ENCODE data around the gene ZFP36L2. TPM values are rescaled to one million over a fixed set of nuclear protein-coding genes. Genes with fewer than 3 reads are reported as not detected.

Gene ZFP36L2
- total and polyA plus RNA-seq, 9 of the 15 experiments (the other 6 are each of a cell fraction or from before 2014, with no cell fraction given): 4.1 to 60.6 (median 20.3) TPM

DNA sequence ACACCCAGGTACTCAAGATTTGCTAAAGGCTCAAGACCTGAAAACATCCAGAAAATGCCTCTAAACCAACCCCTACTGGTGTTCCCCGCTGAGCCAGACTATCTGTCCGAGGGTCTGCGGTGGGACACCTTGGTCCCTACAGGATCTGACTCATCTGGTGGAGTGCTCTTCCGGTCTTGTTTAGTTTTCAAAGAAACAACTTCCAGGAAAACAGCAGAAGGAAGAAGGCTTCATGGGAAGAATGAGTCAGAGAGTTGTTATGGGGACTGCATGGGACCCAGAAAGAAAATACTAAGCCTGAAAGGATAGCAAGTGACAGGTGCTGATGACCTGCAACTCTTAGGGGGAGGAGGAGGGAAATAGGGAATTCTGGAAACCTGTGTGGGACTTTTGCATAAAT, 41.3 kb downstream of the ZFP36L2 start (continued):
- TF ChIP-seq, protein P1, sequence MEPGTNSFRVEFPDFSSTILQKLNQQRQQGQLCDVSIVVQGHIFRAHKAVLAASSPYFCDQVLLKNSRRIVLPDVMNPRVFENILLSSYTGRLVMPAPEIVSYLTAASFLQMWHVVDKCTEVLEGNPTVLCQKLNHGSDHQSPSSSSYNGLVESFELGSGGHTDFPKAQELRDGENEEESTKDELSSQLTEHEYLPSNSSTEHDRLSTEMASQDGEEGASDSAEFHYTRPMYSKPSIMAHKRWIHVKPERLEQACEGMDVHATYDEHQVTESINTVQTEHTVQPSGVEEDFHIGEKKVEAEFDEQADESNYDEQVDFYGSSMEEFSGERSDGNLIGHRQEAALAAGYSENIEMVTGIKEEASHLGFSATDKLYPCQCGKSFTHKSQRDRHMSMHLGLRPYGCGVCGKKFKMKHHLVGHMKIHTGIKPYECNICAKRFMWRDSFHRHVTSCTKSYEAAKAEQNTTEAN (CRISPR knock-in tag; IDR thresholded peaks at IDR 0.05): no peak
- TF ChIP-seq RBM39 (optimal IDR thresholded peaks at IDR 0.05; ENCODE audit: low read depth, low read length) (no peak), ZNF224 (CRISPR knock-in tag; IDR thresholded peaks at IDR 0.05) (no peak), PHF21A (IDR thresholded peaks at IDR 0.05; ENCODE audit: borderline replicate concordance, low read depth) (no peak), ZBTB7A (IDR thresholded peaks at IDR 0.05; ENCODE audit: borderline replicate concordance, control insufficient read depth, low read depth, low read length) (peak; percentile 95), MIER1 (IDR thresholded peaks at IDR 0.05; ENCODE audit: low read depth) (no peak), RB1 (IDR thresholded peaks at IDR 0.05; ENCODE audit: low read depth) (no peak), SPI1 (IDR thresholded peaks at IDR 0.05; ENCODE audit: borderline replicate concordance, low read depth, low read length) (no peak), NFE2L1 (tag; IDR thresholded peaks at IDR 0.05; ENCODE audit: borderline replicate concordance, low read depth) (no peak), ZFP1 (CRISPR knock-in tag; IDR thresholded peaks at IDR 0.05) (no peak)
- TF ChIP-seq, protein P2, sequence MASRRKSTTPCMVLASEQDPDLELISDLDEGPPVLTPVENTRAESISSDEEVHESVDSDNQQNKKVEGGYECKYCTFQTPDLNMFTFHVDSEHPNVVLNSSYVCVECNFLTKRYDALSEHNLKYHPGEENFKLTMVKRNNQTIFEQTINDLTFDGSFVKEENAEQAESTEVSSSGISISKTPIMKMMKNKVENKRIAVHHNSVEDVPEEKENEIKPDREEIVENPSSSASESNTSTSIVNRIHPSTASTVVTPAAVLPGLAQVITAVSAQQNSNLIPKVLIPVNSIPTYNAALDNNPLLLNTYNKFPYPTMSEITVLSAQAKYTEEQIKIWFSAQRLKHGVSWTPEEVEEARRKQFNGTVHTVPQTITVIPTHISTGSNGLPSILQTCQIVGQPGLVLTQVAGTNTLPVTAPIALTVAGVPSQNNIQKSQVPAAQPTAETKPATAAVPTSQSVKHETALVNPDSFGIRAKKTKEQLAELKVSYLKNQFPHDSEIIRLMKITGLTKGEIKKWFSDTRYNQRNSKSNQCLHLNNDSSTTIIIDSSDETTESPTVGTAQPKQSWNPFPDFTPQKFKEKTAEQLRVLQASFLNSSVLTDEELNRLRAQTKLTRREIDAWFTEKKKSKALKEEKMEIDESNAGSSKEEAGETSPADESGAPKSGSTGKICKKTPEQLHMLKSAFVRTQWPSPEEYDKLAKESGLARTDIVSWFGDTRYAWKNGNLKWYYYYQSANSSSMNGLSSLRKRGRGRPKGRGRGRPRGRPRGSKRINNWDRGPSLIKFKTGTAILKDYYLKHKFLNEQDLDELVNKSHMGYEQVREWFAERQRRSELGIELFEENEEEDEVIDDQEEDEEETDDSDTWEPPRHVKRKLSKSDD (conservative IDR thresholded peaks at IDR 0.05; ENCODE audit: low read length): no peak
- TF ChIP-seq, protein P3, sequence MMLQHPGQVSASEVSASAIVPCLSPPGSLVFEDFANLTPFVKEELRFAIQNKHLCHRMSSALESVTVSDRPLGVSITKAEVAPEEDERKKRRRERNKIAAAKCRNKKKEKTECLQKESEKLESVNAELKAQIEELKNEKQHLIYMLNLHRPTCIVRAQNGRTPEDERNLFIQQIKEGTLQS (IDR thresholded peaks at IDR 0.05): peak; percentile 51; the same call in 1 of the 2 replicates
- TF ChIP-seq, protein P3 (CRISPR knock-in tag; conservative IDR thresholded peaks at IDR 0.05): no peak
- TF ChIP-seq, protein P4, sequence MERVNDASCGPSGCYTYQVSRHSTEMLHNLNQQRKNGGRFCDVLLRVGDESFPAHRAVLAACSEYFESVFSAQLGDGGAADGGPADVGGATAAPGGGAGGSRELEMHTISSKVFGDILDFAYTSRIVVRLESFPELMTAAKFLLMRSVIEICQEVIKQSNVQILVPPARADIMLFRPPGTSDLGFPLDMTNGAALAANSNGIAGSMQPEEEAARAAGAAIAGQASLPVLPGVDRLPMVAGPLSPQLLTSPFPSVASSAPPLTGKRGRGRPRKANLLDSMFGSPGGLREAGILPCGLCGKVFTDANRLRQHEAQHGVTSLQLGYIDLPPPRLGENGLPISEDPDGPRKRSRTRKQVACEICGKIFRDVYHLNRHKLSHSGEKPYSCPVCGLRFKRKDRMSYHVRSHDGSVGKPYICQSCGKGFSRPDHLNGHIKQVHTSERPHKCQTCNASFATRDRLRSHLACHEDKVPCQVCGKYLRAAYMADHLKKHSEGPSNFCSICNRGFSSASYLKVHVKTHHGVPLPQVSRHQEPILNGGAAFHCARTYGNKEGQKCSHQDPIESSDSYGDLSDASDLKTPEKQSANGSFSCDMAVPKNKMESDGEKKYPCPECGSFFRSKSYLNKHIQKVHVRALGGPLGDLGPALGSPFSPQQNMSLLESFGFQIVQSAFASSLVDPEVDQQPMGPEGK (CRISPR knock-in tag; IDR thresholded peaks at IDR 0.05; ENCODE audit: borderline replicate concordance): no peak

Data from K562 (cell line).